Effector memory CD4-positive, alpha-beta T cell (primary cell): ENCODE measurements around the gene ELK3.

Experiments
- DNase-seq, 3 donors: peaks; one replicate each; pipeline ENCODE4 v3.0.0-alpha.2; 2020
- H3K27ac ChIP-seq: 2 replicates; pipeline ENCODE4 v1.7.0; 2013; ENCODE audit warnings: mild to moderate bottlenecking, low read length, moderate library complexity; ENCODE audit not compliant: insufficient read depth, poor library complexity, severe bottlenecking
- H3K27me3 ChIP-seq: replicated peaks from 2 replicates; pipeline ENCODE4 v1.7.0; 2013; ENCODE audit warnings: mild to moderate bottlenecking, low read length; ENCODE audit not compliant: insufficient read depth, control insufficient read depth, poor library complexity, severe bottlenecking
- H3K36me3 ChIP-seq: 2 replicates; pipeline ENCODE4 v1.7.0; 2013; ENCODE audit warnings: mild to moderate bottlenecking, low read length, moderate library complexity; ENCODE audit not compliant: control insufficient read depth, insufficient read depth
- H3K4me1 ChIP-seq: 2 replicates; pipeline ENCODE4 v1.7.0; 2013; ENCODE audit warnings: low read length, mild to moderate bottlenecking; ENCODE audit not compliant: control insufficient read depth, insufficient read depth, poor library complexity, severe bottlenecking
- H3K4me3 ChIP-seq: 2 replicates; pipeline ENCODE4 v1.7.0; 2013; ENCODE audit warnings: low read length, low read depth, mild to moderate bottlenecking; ENCODE audit not compliant: insufficient read depth, poor library complexity, severe bottlenecking
- H3K9me3 ChIP-seq: 2 replicates; pipeline ENCODE4 v1.7.0; 2013; ENCODE audit warnings: mild to moderate bottlenecking, low read length, moderate library complexity; ENCODE audit not compliant: control insufficient read depth

Gene ELK3

GRCh38 chr12:96295532-96296160, 101.5 kb downstream of the ELK3 start:
- H3K27me3 ChIP-seq: no peaks in the 10 kb centered on the region
- H3K27ac ChIP-seq: no peak overlapping the region
- H3K36me3 ChIP-seq: peaks cover 19% of the 10 kb centered on the region
- no peak overlapping the region for H3K4me3 ChIP-seq
- H3K9me3 ChIP-seq: no peaks in the 10 kb centered on the region
- H3K4me1 ChIP-seq: peaks cover 4% of the 10 kb centered on the region
- DNase-seq: no peak

GRCh38 chr12:96297504-96297903, 103.3 kb downstream of the ELK3 start:
- peaks cover 18% of the 10 kb centered on the region for H3K36me3 ChIP-seq
- H3K27ac ChIP-seq: no peak overlapping the region
- H3K9me3 ChIP-seq: no peaks in the 10 kb centered on the region
- no peak for DNase-seq
- H3K4me3 ChIP-seq: no peak overlapping the region
- peaks cover 4% of the 10 kb centered on the region for H3K4me1 ChIP-seq
- H3K27me3 ChIP-seq: no peaks in the 10 kb centered on the region

GRCh38 chr12:96300064-96300463, 105.9 kb downstream of the ELK3 start:
- no peaks in the 10 kb centered on the region for H3K9me3 ChIP-seq
- peaks cover 12% of the 10 kb centered on the region for H3K36me3 ChIP-seq
- H3K27me3 ChIP-seq: no peaks in the 10 kb centered on the region

GRCh38 chr12:96301732-96302131, 107.6 kb downstream of the ELK3 start:
- Histone ChIP-seq H3K36me3 (peaks cover 12% of the 10 kb centered on the region), H3K9me3 (no peaks in the 10 kb centered on the region), H3K27me3 (no peaks in the 10 kb centered on the region), H3K4me3 (no peak overlapping the region), H3K4me1 (no peaks in the 10 kb centered on the region), H3K27ac (no peak overlapping the region)
- DNase-seq: no peak

More at GRCh38 chr12:96300064-96300463, 105.9 kb downstream of the ELK3 start:
- H3K4me3 ChIP-seq: no peak overlapping the region
- H3K27ac ChIP-seq: no peak overlapping the region
- H3K4me1 ChIP-seq: peaks cover 4% of the 10 kb centered on the region
- DNase-seq: no peak

GRCh38 chr12:96302687-96303310, 108.6 kb downstream of the ELK3 start:
- Histone ChIP-seq H3K27me3 (no peaks in the 10 kb centered on the region), H3K4me3 (no peak overlapping the region), H3K27ac (no peak overlapping the region), H3K36me3 (peaks cover 12% of the 10 kb centered on the region), H3K4me1 (no peaks in the 10 kb centered on the region), H3K9me3 (no peaks in the 10 kb centered on the region)
- DNase-seq: no peak

- Histone ChIP-seq H3K27ac (no peak overlapping the region), H3K4me1 (no peaks in the 10 kb centered on the region), H3K9me3 (no peaks in the 10 kb centered on the region), H3K4me3 (no peak overlapping the region), H3K36me3 (peaks cover 12% of the 10 kb centered on the region), H3K27me3 (no peaks in the 10 kb centered on the region)
- DNase-seq: no peak
Measured at GRCh38 chr12:96303653-96304052, 109.5 kb downstream of the ELK3 start.

- no peak for DNase-seq
- Histone ChIP-seq H3K9me3 (no peaks in the 10 kb centered on the region), H3K27ac (no peak overlapping the region), H3K4me3 (no peak overlapping the region), H3K27me3 (no peaks in the 10 kb centered on the region), H3K4me1 (no peaks in the 10 kb centered on the region), H3K36me3 (no peaks in the 10 kb centered on the region)
Measured at GRCh38 chr12:96305665-96306064, 111.5 kb downstream of the ELK3 start.

- no peaks in the 10 kb centered on the region for H3K27me3 ChIP-seq
- H3K4me3 ChIP-seq: no peak overlapping the region
- no peaks in the 10 kb centered on the region for H3K9me3 ChIP-seq
- no peak for DNase-seq
- no peaks in the 10 kb centered on the region for H3K4me1 ChIP-seq
- H3K36me3 ChIP-seq: peaks cover 4% of the 10 kb centered on the region
- no peak overlapping the region for H3K27ac ChIP-seq
Measured at GRCh38 chr12:96308881-96309280, 114.7 kb downstream of the ELK3 start.

GRCh38 chr12:96310067-96310466, 115.9 kb downstream of the ELK3 start:
- Histone ChIP-seq H3K9me3 (no peaks in the 10 kb centered on the region), H3K4me1 (no peaks in the 10 kb centered on the region), H3K27ac (no peak overlapping the region), H3K36me3 (peaks cover 4% of the 10 kb centered on the region), H3K4me3 (no peak overlapping the region), H3K27me3 (no peaks in the 10 kb centered on the region)
- DNase-seq: no peak

- no peak overlapping the region for H3K4me3 ChIP-seq
Measured at GRCh38 chr12:96311191-96311590, 117.0 kb downstream of the ELK3 start.

More at GRCh38 chr12:96311191-96311590, 117.0 kb downstream of the ELK3 start:
- Histone ChIP-seq H3K27me3 (no peaks in the 10 kb centered on the region), H3K9me3 (no peaks in the 10 kb centered on the region), H3K4me1 (peaks cover 4% of the 10 kb centered on the region), H3K27ac (no peak overlapping the region), H3K36me3 (peaks cover 4% of the 10 kb centered on the region)
- no peak for DNase-seq
